SK-N-SH (cell line): ENCODE results near the gene GALNT11.

Experiments used
- MXI1 ChIP-seq: IDR thresholded peaks from 2 replicates; pipeline ENCODE4 v1.6.1; 2012; ENCODE audit warnings: mild to moderate bottlenecking, low read depth, low read length, improper control_type of control experiment
- POLR2AphosphoS5 ChIP-seq: IDR thresholded peaks from 2 replicates; pipeline ENCODE4 v1.6.1; 2012; ENCODE audit warnings: low read depth, low read length

DNA sequence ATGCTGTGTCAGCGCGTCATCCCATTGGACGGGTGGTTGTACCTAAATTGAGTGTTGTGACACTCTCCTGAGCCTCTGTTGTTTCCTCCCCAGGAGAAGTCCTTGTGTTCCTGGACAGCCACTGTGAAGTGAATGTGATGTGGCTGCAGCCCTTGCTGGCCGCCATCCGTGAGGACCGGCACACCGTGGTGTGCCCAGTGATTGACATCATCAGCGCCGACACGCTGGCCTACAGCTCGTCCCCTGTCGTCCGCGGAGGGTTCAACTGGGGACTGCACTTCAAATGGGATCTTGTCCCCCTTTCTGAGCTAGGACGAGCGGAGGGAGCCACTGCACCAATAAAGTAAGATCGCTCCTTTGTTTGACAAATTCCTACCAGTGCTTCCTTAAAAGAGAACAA, 82.5 kb downstream of the GALNT11 start:
- TF ChIP-seq MXI1: no peak
- TF ChIP-seq POLR2AphosphoS5: no peak
